ENCODE data around the gene DNAJC16.

- TF ChIP-seq RXRA (IDR thresholded peaks at IDR 0.05) (no peak), CTCF (IDR thresholded peaks at IDR 0.05; ENCODE audit: low read depth, low read length, missing input control) (no peak), TAF1 (conservative IDR thresholded peaks at IDR 0.05) (no peak), MAX (IDR thresholded peaks at IDR 0.05) (no peak), RAD21 (IDR thresholded peaks at IDR 0.05) (no peak), REST (IDR thresholded peaks at IDR 0.05) (no peak), HNF4A (conservative IDR thresholded peaks at IDR 0.05) (no peak), YY1 (IDR thresholded peaks at IDR 0.05) (no peak), JUND (IDR thresholded peaks at IDR 0.05) (no peak), SP1 (IDR thresholded peaks at IDR 0.05) (no peak), EGR1 (IDR thresholded peaks at IDR 0.05; ENCODE audit: low read depth in 2 of 2) (no peak)
Observed at GRCh38 chr1:15531682-15532081, 5.0 kb downstream of the DNAJC16 start.
